ENCODE results near the gene SOX14.

- no peak for TF ChIP-seq CTCF (IDR thresholded peaks at IDR 0.05)
- no peak for TF ChIP-seq POLR2A (IDR thresholded peaks at IDR 0.05)
These were observed 7.5 kb downstream of the SOX14 start for GRCh38 chr3:137771401-137772213.
